ENCODE measurements around the gene ANGPTL2.

The ANGPTL2 gene

GRCh38 chr9:127059765-127060361, 62.6 kb downstream of the ANGPTL2 start:
- TF ChIP-seq, protein P1, sequence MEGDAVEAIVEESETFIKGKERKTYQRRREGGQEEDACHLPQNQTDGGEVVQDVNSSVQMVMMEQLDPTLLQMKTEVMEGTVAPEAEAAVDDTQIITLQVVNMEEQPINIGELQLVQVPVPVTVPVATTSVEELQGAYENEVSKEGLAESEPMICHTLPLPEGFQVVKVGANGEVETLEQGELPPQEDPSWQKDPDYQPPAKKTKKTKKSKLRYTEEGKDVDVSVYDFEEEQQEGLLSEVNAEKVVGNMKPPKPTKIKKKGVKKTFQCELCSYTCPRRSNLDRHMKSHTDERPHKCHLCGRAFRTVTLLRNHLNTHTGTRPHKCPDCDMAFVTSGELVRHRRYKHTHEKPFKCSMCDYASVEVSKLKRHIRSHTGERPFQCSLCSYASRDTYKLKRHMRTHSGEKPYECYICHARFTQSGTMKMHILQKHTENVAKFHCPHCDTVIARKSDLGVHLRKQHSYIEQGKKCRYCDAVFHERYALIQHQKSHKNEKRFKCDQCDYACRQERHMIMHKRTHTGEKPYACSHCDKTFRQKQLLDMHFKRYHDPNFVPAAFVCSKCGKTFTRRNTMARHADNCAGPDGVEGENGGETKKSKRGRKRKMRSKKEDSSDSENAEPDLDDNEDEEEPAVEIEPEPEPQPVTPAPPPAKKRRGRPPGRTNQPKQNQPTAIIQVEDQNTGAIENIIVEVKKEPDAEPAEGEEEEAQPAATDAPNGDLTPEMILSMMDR (IDR thresholded peaks at IDR 0.05; ENCODE audit: insufficient read depth, low read length, poor library complexity, severe bottlenecking): no peak
- DNase-seq (ENCODE audit: extremely low read depth, insufficient read length): no peak
- Histone ChIP-seq H3K27me3 (replicated peaks; ENCODE audit: control insufficient read depth, insufficient read depth, low read length) (no peaks in the 10 kb centered on the region), H3K4me3 (replicated peaks; ENCODE audit: low read depth, low read length) (no peak overlapping the region), H3K36me3 (ENCODE audit: control insufficient read depth, insufficient read depth, low read length) (no peaks in the 10 kb centered on the region)

DNA sequence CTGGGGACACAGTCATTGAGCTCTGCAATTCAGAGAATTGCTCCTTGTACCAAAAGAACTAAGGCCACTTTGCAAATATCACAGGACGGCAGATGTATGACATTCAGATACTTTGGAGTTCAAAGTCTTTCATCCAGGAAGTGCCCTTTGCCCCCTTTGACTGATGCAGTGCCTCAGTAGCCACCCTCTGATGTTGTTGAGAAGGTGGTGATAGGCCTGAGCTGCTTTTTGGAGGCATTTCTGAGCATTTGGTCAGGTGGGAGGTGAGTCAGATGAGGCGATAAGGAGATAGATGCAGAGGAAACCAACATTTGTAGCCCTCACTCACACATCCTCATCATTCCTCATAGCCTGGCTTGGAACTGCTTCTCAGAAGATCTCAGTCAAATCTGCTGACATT, 63.4 kb downstream of the ANGPTL2 start:
- H3K27me3 ChIP-seq (replicated peaks; ENCODE audit: control insufficient read depth, insufficient read depth, low read length): no peaks in the 10 kb centered on the region
- no peak for DNase-seq (ENCODE audit: extremely low read depth, insufficient read length)
- no peak overlapping the region for H3K4me3 ChIP-seq (replicated peaks; ENCODE audit: low read depth, low read length)
- H3K36me3 ChIP-seq (ENCODE audit: control insufficient read depth, insufficient read depth, low read length): no peaks in the 10 kb centered on the region
- TF ChIP-seq, protein P1 (IDR thresholded peaks at IDR 0.05; ENCODE audit: insufficient read depth, low read length, poor library complexity, severe bottlenecking): no peak

GRCh38 chr9:127058645-127059021, 63.8 kb downstream of the ANGPTL2 start:
- TF ChIP-seq, protein P1 (IDR thresholded peaks at IDR 0.05; ENCODE audit: insufficient read depth, low read length, poor library complexity, severe bottlenecking): no peak
- Histone ChIP-seq H3K4me3 (replicated peaks; ENCODE audit: low read depth, low read length) (no peak overlapping the region), H3K27me3 (replicated peaks; ENCODE audit: control insufficient read depth, insufficient read depth, low read length) (no peaks in the 10 kb centered on the region), H3K36me3 (ENCODE audit: control insufficient read depth, insufficient read depth, low read length) (no peaks in the 10 kb centered on the region)
- no peak for DNase-seq (ENCODE audit: extremely low read depth, insufficient read length)

- Histone ChIP-seq H3K27me3 (replicated peaks; ENCODE audit: control insufficient read depth, insufficient read depth, low read length) (no peaks in the 10 kb centered on the region), H3K4me3 (replicated peaks; ENCODE audit: low read depth, low read length) (no peak overlapping the region), H3K36me3 (ENCODE audit: control insufficient read depth, insufficient read depth, low read length) (no peaks in the 10 kb centered on the region)
- DNase-seq (ENCODE audit: extremely low read depth, insufficient read length): no peak
- TF ChIP-seq, protein P1 (IDR thresholded peaks at IDR 0.05; ENCODE audit: insufficient read depth, low read length, poor library complexity, severe bottlenecking): no peak
These were observed 64.3 kb downstream of the ANGPTL2 start for GRCh38 chr9:127058011-127058644.

DNA sequence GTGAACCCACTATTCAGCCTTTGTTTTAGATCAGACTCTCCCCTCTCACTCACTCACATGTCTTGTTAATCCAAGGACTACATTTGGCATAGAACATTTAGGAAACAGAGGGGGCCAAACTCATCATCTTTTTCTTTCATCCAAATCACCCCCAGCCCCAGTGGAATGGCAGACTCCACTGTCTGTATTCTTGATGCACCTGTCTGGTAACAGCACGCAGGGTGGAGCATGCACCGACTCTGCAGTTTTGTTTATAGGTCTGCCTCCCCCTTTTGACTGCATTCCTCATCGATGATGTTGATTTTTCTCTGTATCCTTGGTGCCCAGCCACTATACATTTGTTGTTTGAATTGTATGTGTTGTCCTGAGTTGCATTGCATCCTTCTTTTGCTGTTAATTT, 66.0 kb downstream of the ANGPTL2 start:
- Histone ChIP-seq H3K36me3 (ENCODE audit: control insufficient read depth, insufficient read depth, low read length) (no peaks in the 10 kb centered on the region), H3K27me3 (replicated peaks; ENCODE audit: control insufficient read depth, insufficient read depth, low read length) (no peaks in the 10 kb centered on the region), H3K4me3 (replicated peaks; ENCODE audit: low read depth, low read length) (no peak overlapping the region)
- no peak for DNase-seq (ENCODE audit: extremely low read depth, insufficient read length)
- TF ChIP-seq, protein P1 (IDR thresholded peaks at IDR 0.05; ENCODE audit: insufficient read depth, low read length, poor library complexity, severe bottlenecking): no peak

Measured in GM06990 (cell line).